HEK293 (cell line): ENCODE measurements around the gene HOXD12.

Experiments
- ATF2 ChIP-seq: fragments of 450-650 bp; formaldehyde crosslinking; IDR thresholded peaks from 2 replicates; pipeline ENCODE4 v1.5.1; 2016; ENCODE audit warnings: missing biosample characterization, missing genetic modification characterization, low read depth
- EGR2 ChIP-seq: fragments of 450-650 bp; formaldehyde crosslinking; IDR thresholded peaks from 2 replicates; pipeline ENCODE4 v1.5.1; 2016; ENCODE audit warnings: low read depth, missing biosample characterization, missing genetic modification characterization
- GFI1B ChIP-seq: fragments of 450-650 bp; formaldehyde crosslinking; IDR thresholded peaks from 2 replicates; pipeline ENCODE4 v1.5.1; 2016; ENCODE audit warnings: missing biosample characterization, missing genetic modification characterization
- GLIS1 ChIP-seq: fragments of 450-650 bp; formaldehyde crosslinking; IDR thresholded peaks from 2 replicates; pipeline ENCODE4 v1.5.1; 2016; ENCODE audit warnings: missing biosample characterization, missing genetic modification characterization
- HOXA7 ChIP-seq: sonication (generic); formaldehyde crosslinking; IDR thresholded peaks from 2 replicates; pipeline ENCODE4 v1.8.1; 2022; ENCODE audit warnings: missing genetic modification reagents, borderline replicate concordance
- IKZF3 ChIP-seq: fragments of 450-650 bp; IDR thresholded peaks from 2 replicates; pipeline ENCODE4 v1.5.0; 2018; ENCODE audit warnings: missing biosample characterization, mild to moderate bottlenecking, missing genetic modification characterization, moderate library complexity
- KLF17 ChIP-seq: fragments of 450-650 bp; formaldehyde crosslinking; IDR thresholded peaks from 2 replicates; pipeline ENCODE4 v1.5.1; 2016; ENCODE audit warnings: missing biosample characterization, missing genetic modification characterization
- KLF9 ChIP-seq: fragments of 450-650 bp; formaldehyde crosslinking; IDR thresholded peaks from 2 replicates; pipeline ENCODE4 v1.5.1; 2016; ENCODE audit warnings: missing biosample characterization, missing genetic modification characterization, low read depth
- PATZ1 ChIP-seq: fragments of 450-650 bp; formaldehyde crosslinking; IDR thresholded peaks from 2 replicates; pipeline ENCODE4 v1.5.1; 2016; ENCODE audit warnings: missing biosample characterization, missing genetic modification characterization
- PRDM1 ChIP-seq: fragments of 450-650 bp; formaldehyde crosslinking; IDR thresholded peaks from 2 replicates; pipeline ENCODE4; 2016; ENCODE audit warnings: missing biosample characterization, missing genetic modification characterization
- SALL2 ChIP-seq: fragments of 450-650 bp; formaldehyde crosslinking; IDR thresholded peaks from 2 replicates; pipeline ENCODE4 v1.5.0; 2017; ENCODE audit warnings: missing biosample characterization, mild to moderate bottlenecking, missing genetic modification characterization, borderline replicate concordance
- SETDB1 ChIP-seq: IDR thresholded peaks from one replicate; pipeline ENCODE4 v1.6.1; 2017; ENCODE audit warnings: mild to moderate bottlenecking, low read length, moderate library complexity, mixed read lengths; ENCODE audit not compliant: insufficient read length
- ZBTB20 ChIP-seq: fragments of 450-650 bp; formaldehyde crosslinking; IDR thresholded peaks from 2 replicates; pipeline ENCODE4 v1.5.1; 2016; ENCODE audit warnings: missing biosample characterization, missing genetic modification characterization
- ZFP3 ChIP-seq: fragments of 450-650 bp; formaldehyde crosslinking; IDR thresholded peaks from 2 replicates; pipeline ENCODE4 v1.5.1; 2016; ENCODE audit warnings: low read depth, missing biosample characterization, missing genetic modification characterization
- ZNF169 ChIP-seq: fragments of 450-650 bp; formaldehyde crosslinking; IDR thresholded peaks from 2 replicates; pipeline ENCODE4 v1.5.1; 2016; ENCODE audit warnings: missing biosample characterization, missing genetic modification characterization
- ZNF24 ChIP-seq: fragments of 450-650 bp; formaldehyde crosslinking; IDR thresholded peaks from 2 replicates; pipeline ENCODE4 v1.5.1; 2016; ENCODE audit warnings: missing biosample characterization, missing genetic modification characterization
- ZNF274 ChIP-seq, 2 experiments: fragments of 200-500 bp in 1 of 2; fragments of 450-650 bp in 1 of 2; sonication (Bioruptor generic) in 1 of 2; formaldehyde crosslinking in 1 of 2; IDR thresholded peaks; 2 replicates each; pipeline versions ENCODE4 v1.5.1 to v1.6.1; 2014 to 2016; ENCODE audit warnings: borderline replicate concordance in 1 of 2, inconsistent platforms in 1 of 2, low read length in 1 of 2, missing biosample characterization in 1 of 2, missing genetic modification characterization in 1 of 2
- ZNF394 ChIP-seq: fragments of 450-650 bp; formaldehyde crosslinking; IDR thresholded peaks from 2 replicates; pipeline ENCODE4 v1.5.1; 2016; ENCODE audit warnings: missing biosample characterization, missing genetic modification characterization, mild to moderate bottlenecking, moderate library complexity, borderline replicate concordance
- ZNF449 ChIP-seq: fragments of 450-650 bp; formaldehyde crosslinking; IDR thresholded peaks from 2 replicates; pipeline ENCODE4 v1.5.1; 2017; ENCODE audit warnings: missing biosample characterization, mild to moderate bottlenecking, missing genetic modification characterization, moderate library complexity
- ZNF473 ChIP-seq: fragments of 450-650 bp; formaldehyde crosslinking; IDR thresholded peaks from 2 replicates; pipeline ENCODE4 v1.5.1; 2017; ENCODE audit warnings: missing biosample characterization, missing genetic modification characterization
- ZNF514 ChIP-seq: fragments of 450-650 bp; formaldehyde crosslinking; IDR thresholded peaks from 2 replicates; pipeline ENCODE4 v1.5.1; 2016; ENCODE audit warnings: missing biosample characterization, missing genetic modification characterization
- ZNF600 ChIP-seq: fragments of 450-650 bp; formaldehyde crosslinking; IDR thresholded peaks from 2 replicates; pipeline ENCODE4 v1.5.1; 2016; ENCODE audit warnings: missing biosample characterization, missing genetic modification characterization
- ZNF660 ChIP-seq: fragments of 450-650 bp; IDR thresholded peaks from 2 replicates; pipeline ENCODE4 v1.5.1; 2018; ENCODE audit warnings: missing biosample characterization, mild to moderate bottlenecking, missing genetic modification characterization
- ZNF747 ChIP-seq: fragments of 450-650 bp; formaldehyde crosslinking; IDR thresholded peaks from 2 replicates; pipeline ENCODE4 v1.5.1; 2016; ENCODE audit warnings: missing biosample characterization, missing genetic modification characterization
- ZNF792 ChIP-seq: fragments of 450-650 bp; formaldehyde crosslinking; IDR thresholded peaks from 2 replicates; pipeline ENCODE4 v1.5.1; 2016; ENCODE audit warnings: missing biosample characterization, missing genetic modification characterization
- ZNF837 ChIP-seq: fragments of 450-650 bp; formaldehyde crosslinking; IDR thresholded peaks from 2 replicates; pipeline ENCODE4 v1.5.1; 2016; ENCODE audit warnings: missing biosample characterization, missing genetic modification characterization
- ZNF843 ChIP-seq: fragments of 450-650 bp; formaldehyde crosslinking; IDR thresholded peaks from 2 replicates; pipeline ENCODE4 v1.5.1; 2016; ENCODE audit warnings: missing biosample characterization, missing genetic modification characterization
- ZSCAN16 ChIP-seq: fragments of 450-650 bp; formaldehyde crosslinking; IDR thresholded peaks from 2 replicates; pipeline ENCODE4 v1.5.1; 2016; ENCODE audit warnings: missing biosample characterization, missing genetic modification characterization
- ZSCAN30 ChIP-seq: fragments of 450-650 bp; IDR thresholded peaks from 2 replicates; pipeline ENCODE4 v1.5.1; 2018; ENCODE audit warnings: missing biosample characterization, mild to moderate bottlenecking, missing genetic modification characterization, moderate library complexity
- TF ChIP-seq, protein P1 (sequence below): fragments of 450-650 bp; formaldehyde crosslinking; optimal IDR thresholded peaks from 2 replicates; pipeline ENCODE3; 2016; ENCODE audit warnings: missing biosample characterization, mild to moderate bottlenecking, missing genetic modification characterization
- TF ChIP-seq, protein P2 (sequence below): fragments of 450-650 bp; formaldehyde crosslinking; IDR thresholded peaks from 2 replicates; pipeline ENCODE4 v1.5.1; 2016; ENCODE audit warnings: missing biosample characterization, missing genetic modification characterization

Gene HOXD12

DNA sequence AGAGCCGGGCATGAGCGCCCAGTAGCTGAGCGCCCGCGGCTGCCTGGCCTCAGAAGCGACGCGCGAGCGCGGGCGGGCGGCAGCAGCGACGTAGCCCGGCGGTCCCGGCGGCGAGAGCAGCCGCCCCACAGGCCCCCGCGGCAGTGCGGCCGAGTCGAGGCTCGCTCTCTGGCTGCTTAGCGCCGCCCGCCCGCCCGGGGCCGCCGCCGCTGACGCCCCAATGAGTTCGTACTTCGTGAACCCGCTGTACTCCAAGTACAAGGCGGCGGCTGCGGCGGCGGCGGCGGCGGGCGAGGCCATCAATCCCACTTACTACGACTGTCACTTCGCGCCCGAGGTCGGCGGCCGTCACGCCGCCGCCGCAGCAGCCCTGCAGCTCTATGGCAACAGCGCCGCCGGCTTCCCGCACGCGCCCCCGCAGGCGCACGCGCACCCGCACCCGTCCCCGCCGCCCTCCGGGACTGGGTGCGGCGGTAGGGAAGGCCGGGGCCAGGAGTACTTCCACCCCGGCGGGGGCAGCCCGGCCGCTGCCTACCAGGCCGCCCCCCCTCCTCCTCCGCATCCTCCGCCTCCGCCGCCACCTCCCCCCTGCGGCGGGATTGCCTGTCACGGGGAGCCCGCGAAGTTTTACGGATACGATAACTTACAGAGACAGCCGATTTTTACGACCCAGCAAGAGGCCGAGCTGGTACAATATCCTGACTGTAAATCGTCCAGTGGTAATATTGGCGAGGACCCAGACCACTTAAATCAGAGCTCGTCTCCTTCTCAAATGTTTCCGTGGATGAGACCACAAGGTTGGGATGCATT, 30.8 kb downstream of the HOXD12 start (continued):
- no peak for TF ChIP-seq ZNF169
- TF ChIP-seq ZNF600 (tag by site-specific recombination) = peak; percentile 43; the same call in 1 of the 2 replicates
- TF ChIP-seq PATZ1 (tag by site-specific recombination) = peak; percentile 80
- TF ChIP-seq IKZF3 = peak; percentile 77
- TF ChIP-seq HOXA7 (CRISPR knock-in tag) = no peak
- no peak for TF ChIP-seq SETDB1
- TF ChIP-seq ZBTB20 (tag by site-specific recombination) = peak; percentile 55; the same call in 1 of the 2 replicates
- TF ChIP-seq KLF9 (tag by site-specific recombination) = peak; percentile 47
- no peak for TF ChIP-seq ZNF473 (tag by site-specific recombination)
- TF ChIP-seq, protein P1, sequence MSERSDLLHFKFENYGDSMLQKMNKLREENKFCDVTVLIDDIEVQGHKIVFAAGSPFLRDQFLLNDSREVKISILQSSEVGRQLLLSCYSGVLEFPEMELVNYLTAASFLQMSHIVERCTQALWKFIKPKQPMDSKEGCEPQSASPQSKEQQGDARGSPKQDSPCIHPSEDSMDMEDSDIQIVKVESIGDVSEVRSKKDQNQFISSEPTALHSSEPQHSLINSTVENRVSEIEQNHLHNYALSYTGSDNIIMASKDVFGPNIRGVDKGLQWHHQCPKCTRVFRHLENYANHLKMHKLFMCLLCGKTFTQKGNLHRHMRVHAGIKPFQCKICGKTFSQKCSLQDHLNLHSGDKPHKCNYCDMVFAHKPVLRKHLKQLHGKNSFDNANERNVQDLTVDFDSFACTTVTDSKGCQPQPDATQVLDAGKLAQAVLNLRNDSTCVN (tag by site-specific recombination) = peak; percentile 58
- TF ChIP-seq PRDM1 = no peak
- no peak for TF ChIP-seq ZNF394 (tag by site-specific recombination)
- no peak for TF ChIP-seq ZNF449 (tag by site-specific recombination)
- TF ChIP-seq KLF17 (tag by site-specific recombination) = 0 out of 2 replicates have a peak, but pooled peaks have one; percentile 44
- no peak for TF ChIP-seq ZSCAN16
- TF ChIP-seq EGR2 (tag by site-specific recombination) = peak; percentile 87
- TF ChIP-seq ZSCAN30 (tag by site-specific recombination) = peak; percentile 64; the same call in 1 of the 2 replicates
- TF ChIP-seq ZNF514 (tag by site-specific recombination) = no peak
- peak; percentile 53; the same call in 1 of the 2 replicates for TF ChIP-seq ZNF660 (tag by site-specific recombination)
- peak; percentile 46; the same call in 1 of the 2 replicates for TF ChIP-seq ZNF24
- peak; percentile 82 for TF ChIP-seq GFI1B (tag by site-specific recombination)
- no peak for TF ChIP-seq ZNF792
- no peak for TF ChIP-seq ZNF837 (tag by site-specific recombination)
- TF ChIP-seq ZNF843 = peak; percentile 90
- TF ChIP-seq ZNF274 (IDR thresholded peaks at IDR 0.05; ENCODE audit: low read length) = no peak
- no peak for TF ChIP-seq ZNF274 (tag by site-specific recombination; IDR thresholded peaks at IDR 0.05; ENCODE audit: borderline replicate concordance)
- peak; percentile 91 for TF ChIP-seq GLIS1 (tag by site-specific recombination)
- TF ChIP-seq ZNF747 = no peak
- no peak for TF ChIP-seq ZFP3 (tag by site-specific recombination)
- no peak for TF ChIP-seq ATF2 (tag by site-specific recombination)
- no peak for TF ChIP-seq SALL2 (tag by site-specific recombination)
- TF ChIP-seq, protein P2, sequence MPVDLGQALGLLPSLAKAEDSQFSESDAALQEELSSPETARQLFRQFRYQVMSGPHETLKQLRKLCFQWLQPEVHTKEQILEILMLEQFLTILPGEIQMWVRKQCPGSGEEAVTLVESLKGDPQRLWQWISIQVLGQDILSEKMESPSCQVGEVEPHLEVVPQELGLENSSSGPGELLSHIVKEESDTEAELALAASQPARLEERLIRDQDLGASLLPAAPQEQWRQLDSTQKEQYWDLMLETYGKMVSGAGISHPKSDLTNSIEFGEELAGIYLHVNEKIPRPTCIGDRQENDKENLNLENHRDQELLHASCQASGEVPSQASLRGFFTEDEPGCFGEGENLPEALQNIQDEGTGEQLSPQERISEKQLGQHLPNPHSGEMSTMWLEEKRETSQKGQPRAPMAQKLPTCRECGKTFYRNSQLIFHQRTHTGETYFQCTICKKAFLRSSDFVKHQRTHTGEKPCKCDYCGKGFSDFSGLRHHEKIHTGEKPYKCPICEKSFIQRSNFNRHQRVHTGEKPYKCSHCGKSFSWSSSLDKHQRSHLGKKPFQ = 0 out of 2 replicates have a peak, but pooled peaks have one; percentile 30
